ENCODE measurements around the gene PLEKHN1.

- no peak for TF ChIP-seq CTCF (IDR thresholded peaks at IDR 0.05)
- TF ChIP-seq EP300 (IDR thresholded peaks at IDR 0.05) = no peak
Observed at GRCh38 chr1:963301-963651, 3.0 kb upstream of the PLEKHN1 start.
